ENCODE measurements around the gene PTH2. TPM values are rescaled to one million over a fixed set of nuclear protein-coding genes. Genes with fewer than 3 reads are reported as not detected.

The PTH2 gene
- total and polyA plus RNA-seq, 2 of the 8 experiments (the other 6 are each of a cell fraction or from before 2014, with no cell fraction given), result not detected

DNA sequence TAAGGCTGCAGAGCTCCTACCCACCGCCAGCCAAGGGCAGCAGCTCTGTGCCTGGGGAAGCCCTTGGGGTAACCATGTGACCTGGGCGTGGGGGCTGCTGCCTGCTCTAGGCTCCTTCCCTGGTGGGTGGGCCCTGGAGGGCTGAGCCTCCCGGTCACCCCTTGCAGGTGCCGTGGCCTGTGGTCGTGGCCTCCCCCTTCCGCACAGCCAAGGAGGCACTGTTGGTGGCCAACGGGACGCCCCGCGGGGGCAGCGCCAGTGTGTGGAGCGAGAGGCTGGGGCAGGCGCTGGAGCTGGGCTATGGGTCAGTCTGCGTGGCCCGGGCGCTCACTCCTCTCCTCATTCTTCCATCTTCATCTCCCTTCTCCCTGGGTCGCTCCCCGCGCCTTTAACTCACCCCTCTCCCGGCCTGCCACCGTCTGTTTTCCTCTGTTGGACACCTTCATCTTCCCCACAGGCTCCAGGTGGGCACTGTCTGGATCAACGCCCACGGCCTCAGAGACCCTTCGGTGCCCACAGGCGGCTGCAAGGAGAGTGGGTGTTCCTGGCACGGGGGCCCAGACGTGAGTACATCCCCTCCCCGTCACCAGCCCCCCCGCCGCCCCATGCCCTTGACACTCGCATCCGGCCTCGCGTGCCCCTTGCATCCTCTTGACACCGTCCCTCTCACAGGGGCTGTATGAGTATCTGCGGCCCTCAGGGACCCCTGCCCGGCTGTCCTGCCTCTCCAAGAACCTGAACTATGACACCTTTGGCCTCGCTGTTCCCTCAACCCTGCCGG is 40.9 kb upstream of the PTH2 start:
- H3K27me3 ChIP-seq (replicated peaks in 1 of 4; ENCODE audit: control insufficient read depth in 3 of 4, extremely low read depth in 1 of 4, insufficient read depth in 3 of 4, low read length in 3 of 4), result no peaks in the 10 kb centered on the region
- H2BK12ac ChIP-seq (ENCODE audit: low read depth, low read length), result no peak overlapping the region
- no peaks in the 10 kb centered on the region for H3K9me3 ChIP-seq (ENCODE audit: insufficient read depth in 2 of 2, low read depth in 1 of 2, low read length in 1 of 2)
- no peak overlapping the region for H2BK5ac ChIP-seq (ENCODE audit: low read depth, low read length)
- ChIA-PET CTCF (ENCODE audit: partially characterized antibody) (interaction anchor here (0.6 to 2.4 kb wide), 4 partner anchors 10 to 1093 kb away, joined by 3 to 8 read pairs (median 4); partner anchors contain the start of gene FLT3LG), POLR2A (ENCODE audit: partially characterized antibody) (interaction anchor here (0.6 to 4.2 kb wide), 6 partner anchors 8 to 92 kb away, joined by 3 to 17 read pairs (median 6); partner anchors contain the start of genes ALDH16A1 and RPL13A)
- H3K14ac ChIP-seq (ENCODE audit: insufficient read length), result no peak overlapping the region
- H2AFZ ChIP-seq (ENCODE audit: low read length), result no peak overlapping the region
- DNase-seq (ENCODE audit: low read depth in 1 of 2, low spot score in 2 of 2), result no peak
- peaks cover 0 to 8% (median 2%) of the 10 kb centered on the region in 4 experiments; a peak in 6 of 7 replicates for H3K4me1 ChIP-seq (replicated peaks in 1 of 4; ENCODE audit: control insufficient read depth in 3 of 4, insufficient read depth in 4 of 4, low read length in 3 of 4)
- no peaks in the 10 kb centered on the region for H3K23me2 ChIP-seq (ENCODE audit: low read depth, low read length)
- no peak overlapping the region for H3K27ac ChIP-seq (ENCODE audit: low read depth, low read length)
- H3K79me1 ChIP-seq (ENCODE audit: low read depth, low read length), result no peaks in the 10 kb centered on the region; the same call in 1 of the 2 replicates
- no peak overlapping the region for H3K56ac ChIP-seq (replicated peaks; ENCODE audit: insufficient read length, low read depth, low read length)
- no peak overlapping the region for H3K18ac ChIP-seq (ENCODE audit: extremely low read depth, low read length)
- H3K36me3 ChIP-seq (ENCODE audit: control insufficient read depth in 2 of 4, insufficient read depth in 4 of 4, low read length in 3 of 4), result peaks cover 0 to 17% (median 6%) of the 10 kb centered on the region in 4 experiments; a peak in 4 of 8 replicates
- WGBS, 2 experiments (ENCODE audit: extremely low coverage in 1 of 2, insufficient coverage in 1 of 2, insufficient read length in 1 of 2, insufficient replicate concordance in 2 of 2, low coverage in 1 of 2, low lambda C conversion rate in 2 of 2, missing lambda C conversion rate in 1 of 2), result 96% methylated on average over 19 of the region's 39 CpGs; no CpG with 5 or more reads in 1 of the 2 experiments
- H3K23ac ChIP-seq (ENCODE audit: insufficient read length), result no peak overlapping the region
- H3K4me3 ChIP-seq (ENCODE audit: extremely low read depth in 1 of 4, insufficient read depth in 2 of 4, low read depth in 3 of 4, low read length in 4 of 4), result no peak overlapping the region
- H3K79me2 ChIP-seq (ENCODE audit: control insufficient read depth in 1 of 2, insufficient read depth in 2 of 2, low read length in 2 of 2), result no peaks in the 10 kb centered on the region
- no peak overlapping the region for H4K5ac ChIP-seq (ENCODE audit: insufficient read length, low read depth, low read length)
- H3K9ac ChIP-seq (replicated peaks in 1 of 4; ENCODE audit: extremely low read depth in 1 of 4, low read depth in 3 of 4, low read length in 3 of 4), result no peak overlapping the region
- no peak overlapping the region for H2BK120ac ChIP-seq (replicated peaks; ENCODE audit: low read depth, low read length)
- H3K4ac ChIP-seq (replicated peaks; ENCODE audit: insufficient read length, low read depth, low read length), result no peak overlapping the region
- H4K20me1 ChIP-seq (replicated peaks in 1 of 2; ENCODE audit: control insufficient read depth in 1 of 2, insufficient read depth in 2 of 2, low read length in 2 of 2), result no peaks in the 10 kb centered on the region
- no peak overlapping the region for H4K91ac ChIP-seq (replicated peaks; ENCODE audit: insufficient read length, low read length)
- no peak overlapping the region for H4K8ac ChIP-seq (ENCODE audit: extremely low read depth, insufficient read depth, low read length)
- H2AK5ac ChIP-seq (ENCODE audit: low read depth, low read length), result no peak overlapping the region
- no peak overlapping the region for H2BK20ac ChIP-seq (ENCODE audit: low read length)
- H2BK15ac ChIP-seq (ENCODE audit: low read length), result no peak overlapping the region
- H3K4me2 ChIP-seq (ENCODE audit: insufficient read depth in 1 of 2, low read depth in 2 of 2, low read length in 2 of 2), result no peak overlapping the region
- no peak for FAIRE-seq
- TF ChIP-seq SP2 (IDR thresholded peaks at IDR 0.05; ENCODE audit: low read length) (no peak), TBP (IDR thresholded peaks at IDR 0.05; ENCODE audit: low read depth, low read length) (no peak), TEAD4 (IDR thresholded peaks at IDR 0.05; ENCODE audit: low read depth, low read length) (no peak), RNF2 (IDR thresholded peaks at IDR 0.05; ENCODE audit: borderline replicate concordance, low read depth, low read length, missing control alignments, poor library complexity, severe bottlenecking) (no peak), NANOG (IDR thresholded peaks at IDR 0.05; ENCODE audit: insufficient read depth, low read depth, low read length, poor library complexity, severe bottlenecking) (no peak), RXRA (IDR thresholded peaks at IDR 0.05; ENCODE audit: insufficient read depth, low read depth, low read length) (no peak), EP300 (IDR thresholded peaks at IDR 0.05; ENCODE audit: borderline replicate concordance in 1 of 2, low read depth in 2 of 2, low read length in 2 of 2) (no peak)
